ENCODE results near the gene THAP5.

DNA sequence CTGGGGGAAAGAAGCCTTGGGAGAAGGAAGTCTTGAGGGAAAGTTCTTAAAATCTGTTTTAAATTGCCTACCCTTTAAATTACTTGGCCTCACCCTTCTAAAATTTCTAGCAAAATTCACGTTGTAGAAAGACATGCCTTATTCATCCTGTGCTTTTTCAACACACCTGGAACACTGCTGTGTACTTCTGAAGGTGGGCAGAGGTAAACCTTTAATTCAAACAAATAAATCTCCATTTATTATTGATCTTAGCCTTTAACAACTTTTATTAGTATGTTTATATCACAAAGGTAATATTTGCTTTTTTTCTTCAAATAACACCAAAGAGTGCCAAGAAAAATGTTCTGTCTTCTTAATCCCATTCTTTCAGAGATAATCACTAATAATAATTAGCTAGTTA lies 30.9 kb upstream of the THAP5 start:
- TF ChIP-seq, protein P1, sequence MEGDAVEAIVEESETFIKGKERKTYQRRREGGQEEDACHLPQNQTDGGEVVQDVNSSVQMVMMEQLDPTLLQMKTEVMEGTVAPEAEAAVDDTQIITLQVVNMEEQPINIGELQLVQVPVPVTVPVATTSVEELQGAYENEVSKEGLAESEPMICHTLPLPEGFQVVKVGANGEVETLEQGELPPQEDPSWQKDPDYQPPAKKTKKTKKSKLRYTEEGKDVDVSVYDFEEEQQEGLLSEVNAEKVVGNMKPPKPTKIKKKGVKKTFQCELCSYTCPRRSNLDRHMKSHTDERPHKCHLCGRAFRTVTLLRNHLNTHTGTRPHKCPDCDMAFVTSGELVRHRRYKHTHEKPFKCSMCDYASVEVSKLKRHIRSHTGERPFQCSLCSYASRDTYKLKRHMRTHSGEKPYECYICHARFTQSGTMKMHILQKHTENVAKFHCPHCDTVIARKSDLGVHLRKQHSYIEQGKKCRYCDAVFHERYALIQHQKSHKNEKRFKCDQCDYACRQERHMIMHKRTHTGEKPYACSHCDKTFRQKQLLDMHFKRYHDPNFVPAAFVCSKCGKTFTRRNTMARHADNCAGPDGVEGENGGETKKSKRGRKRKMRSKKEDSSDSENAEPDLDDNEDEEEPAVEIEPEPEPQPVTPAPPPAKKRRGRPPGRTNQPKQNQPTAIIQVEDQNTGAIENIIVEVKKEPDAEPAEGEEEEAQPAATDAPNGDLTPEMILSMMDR (conservative IDR thresholded peaks at IDR 0.05 in 1 of 2, IDR thresholded peaks at IDR 0.05 in 1 of 2; ENCODE audit: extremely low read depth in 1 of 2, insufficient read depth in 1 of 2, low read depth in 1 of 2, low read length in 2 of 2): no peak
- no peak for TF ChIP-seq EZH2 (IDR thresholded peaks at IDR 0.05; ENCODE audit: borderline replicate concordance, low read length)

Data from mammary epithelial cell (primary cell).